Measurements from ENCODE around the gene CORIN. TPM values are rescaled to one million over a fixed set of nuclear protein-coding genes. Genes with fewer than 3 reads are reported as not detected.

Gene CORIN
- total and polyA plus RNA-seq, 10 of the 15 experiments (the other 5 are each of a cell fraction or from before 2014, with no cell fraction given): 0.02 to 0.45 (median 0.09) TPM; not detected in 3

- TF ChIP-seq ZNF384 (IDR thresholded peaks at IDR 0.05; ENCODE audit: borderline replicate concordance, low read depth, low read length): no peak
- TF ChIP-seq CHD1 (IDR thresholded peaks at IDR 0.05; ENCODE audit: low read depth, low read length): no peak
- no peak for TF ChIP-seq MTA2 (IDR thresholded peaks at IDR 0.05; ENCODE audit: low read depth)
- TF ChIP-seq JUND (IDR thresholded peaks at IDR 0.05; ENCODE audit: low read depth, low read length): no peak
- no peak for TF ChIP-seq NBN (IDR thresholded peaks at IDR 0.05)
Observed at GRCh38 chr4:47641755-47642154, 196.1 kb downstream of the CORIN start (continued).

- Histone ChIP-seq H3K4me1 (ENCODE audit: control insufficient read depth, insufficient read depth, low read length) (no peaks in the 10 kb centered on the region), H3K79me2 (ENCODE audit: control insufficient read depth, insufficient read depth, low read length) (no peaks in the 10 kb centered on the region), H3K4me2 (ENCODE audit: control insufficient read depth, insufficient read depth) (no peak overlapping the region), H3K4me3 (no peak overlapping the region), H4K20me1 (ENCODE audit: control insufficient read depth, insufficient read depth) (no peaks in the 10 kb centered on the region), H3K36me3 (ENCODE audit: control insufficient read depth in 2 of 2, insufficient read depth in 2 of 2, low read length in 1 of 2) (no peaks in the 10 kb centered on the region), H3K9me3 (replicated peaks; ENCODE audit: control insufficient read depth, insufficient read depth, low read length) (no peaks in the 10 kb centered on the region; the same call in 2 of the 3 replicates), H3K27ac (ENCODE audit: control insufficient read depth, insufficient read depth) (no peak overlapping the region), H2AFZ (ENCODE audit: control insufficient read depth, low read depth, low read length) (no peak overlapping the region), H3K27me3 (replicated peaks in 1 of 2; ENCODE audit: control insufficient read depth in 2 of 2, insufficient read depth in 2 of 2, low read length in 1 of 2) (no peaks in the 10 kb centered on the region), H3K9ac (ENCODE audit: control insufficient read depth, insufficient read depth, low read length) (no peak overlapping the region)
- POLR2A ChIA-PET: no interaction called here
- RAD21 ChIA-PET (ENCODE audit: unreplicated experiment): no interaction called here
- BruUV-seq (replicated peaks): no TSS peak
- CTCF ChIA-PET: no interaction called here
- SMC1A ChIA-PET (ENCODE audit: uncharacterized antibody, unreplicated experiment): no interaction called here
- FAIRE-seq (no peak), DNase-seq (ENCODE audit: low read depth, low spot score) (no peak), ATAC-seq (no peak)
- intact Hi-C loops (cut with micrococcal nuclease; ENCODE audit: unreplicated experiment) (no loop called here), in situ Hi-C loops (cut with MboI) (no loop called here)
- no peak for TF ChIP-seq ZBTB4 (CRISPR knock-in tag; IDR thresholded peaks at IDR 0.05)
- TF ChIP-seq MEF2B (IDR thresholded peaks at IDR 0.05; ENCODE audit: partially characterized antibody, poor library complexity, severe bottlenecking): no peak
- TF ChIP-seq GABPA (IDR thresholded peaks at IDR 0.05; ENCODE audit: low read depth): no peak
- TF ChIP-seq GATAD2B (conservative IDR thresholded peaks at IDR 0.05; ENCODE audit: low read depth): no peak
- TF ChIP-seq EGR1 (IDR thresholded peaks at IDR 0.05; ENCODE audit: borderline replicate concordance in 1 of 2, low read depth in 2 of 2, low read length in 2 of 2): no peak
- no peak for TF ChIP-seq YY1 (IDR thresholded peaks at IDR 0.05; ENCODE audit: low read depth, low read length)
- no peak for TF ChIP-seq CBX3 (IDR thresholded peaks at IDR 0.05; ENCODE audit: borderline replicate concordance, low read depth)
- no peak for TF ChIP-seq RB1 (IDR thresholded peaks at IDR 0.05; ENCODE audit: borderline replicate concordance)
- TF ChIP-seq BRCA1 (IDR thresholded peaks at IDR 0.05; ENCODE audit: low read depth, low read length): no peak
- TF ChIP-seq SKIL (IDR thresholded peaks at IDR 0.05; ENCODE audit: low read depth, poor library complexity, severe bottlenecking): no peak
- TF ChIP-seq RUNX3 (IDR thresholded peaks at IDR 0.05; ENCODE audit: low read length): no peak
- TF ChIP-seq NBN (IDR thresholded peaks at IDR 0.05): no peak
- TF ChIP-seq NFIC (IDR thresholded peaks at IDR 0.05; ENCODE audit: low read depth, low read length): no peak
- TF ChIP-seq ZNF207 (IDR thresholded peaks at IDR 0.05; ENCODE audit: borderline replicate concordance): no peak
- no peak for TF ChIP-seq ESRRA (IDR thresholded peaks at IDR 0.05; ENCODE audit: low read length)
- no peak for TF ChIP-seq BACH1 (IDR thresholded peaks at IDR 0.05; ENCODE audit: borderline replicate concordance)
- TF ChIP-seq EP300 (IDR thresholded peaks at IDR 0.05; ENCODE audit: borderline replicate concordance in 1 of 2, control insufficient read depth in 1 of 2, low read depth in 2 of 2, low read length in 2 of 2): no peak
Observed at GRCh38 chr4:47640911-47641310, 197.0 kb downstream of the CORIN start.

All from GM12878 (cell line).